Uterus (tissue), 2 donors: ENCODE data around the gene PHF5A.

ENCODE experiments used
- POLR2A ChIP-seq, 2 donors: fragments of 450-650 bp; IDR thresholded peaks; one replicate each; pipeline ENCODE4 v1.6.1; 2016; ENCODE audit warnings: antibody characterized with exemption in 2 of 2, mild to moderate bottlenecking in 1 of 2, moderate library complexity in 1 of 2
- TF ChIP-seq, protein P1 (sequence below), 4 experiments: fragments of 200-600 bp in 2 of 4; fragments of 450-650 bp in 2 of 4; sonication (generic) in 2 of 4; IDR thresholded peaks; one replicate each; pipeline ENCODE4 v1.5.1; 2016 to 2019; ENCODE audit warnings: antibody characterized with exemption in 4 of 4, mild to moderate bottlenecking in 2 of 4, moderate library complexity in 1 of 4

GRCh38 chr22:41478891-41479521, 10.5 kb upstream of the PHF5A start:
- TF ChIP-seq, protein P1, sequence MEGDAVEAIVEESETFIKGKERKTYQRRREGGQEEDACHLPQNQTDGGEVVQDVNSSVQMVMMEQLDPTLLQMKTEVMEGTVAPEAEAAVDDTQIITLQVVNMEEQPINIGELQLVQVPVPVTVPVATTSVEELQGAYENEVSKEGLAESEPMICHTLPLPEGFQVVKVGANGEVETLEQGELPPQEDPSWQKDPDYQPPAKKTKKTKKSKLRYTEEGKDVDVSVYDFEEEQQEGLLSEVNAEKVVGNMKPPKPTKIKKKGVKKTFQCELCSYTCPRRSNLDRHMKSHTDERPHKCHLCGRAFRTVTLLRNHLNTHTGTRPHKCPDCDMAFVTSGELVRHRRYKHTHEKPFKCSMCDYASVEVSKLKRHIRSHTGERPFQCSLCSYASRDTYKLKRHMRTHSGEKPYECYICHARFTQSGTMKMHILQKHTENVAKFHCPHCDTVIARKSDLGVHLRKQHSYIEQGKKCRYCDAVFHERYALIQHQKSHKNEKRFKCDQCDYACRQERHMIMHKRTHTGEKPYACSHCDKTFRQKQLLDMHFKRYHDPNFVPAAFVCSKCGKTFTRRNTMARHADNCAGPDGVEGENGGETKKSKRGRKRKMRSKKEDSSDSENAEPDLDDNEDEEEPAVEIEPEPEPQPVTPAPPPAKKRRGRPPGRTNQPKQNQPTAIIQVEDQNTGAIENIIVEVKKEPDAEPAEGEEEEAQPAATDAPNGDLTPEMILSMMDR (IDR thresholded peaks at IDR 0.05): no peak
- TF ChIP-seq POLR2A (IDR thresholded peaks at IDR 0.05): no peak
